HepG2 (cell line): ENCODE results near the gene SRC. TPM values are rescaled to one million over a fixed set of nuclear protein-coding genes. Genes with fewer than 3 reads are reported as not detected.

Source experiments
- ARID4A ChIP-seq: sonication (generic); formaldehyde crosslinking; IDR thresholded peaks from 2 replicates; pipeline ENCODE4 v1.5.0; 2020; ENCODE audit warnings: mild to moderate bottlenecking, missing genetic modification reagents, borderline replicate concordance
- ATRX ChIP-seq: sonication (generic); formaldehyde crosslinking; IDR thresholded peaks from 2 replicates; pipeline ENCODE4 v1.4.0; 2020; ENCODE audit warnings: missing genetic modification reagents, borderline replicate concordance
- HOXA9 ChIP-seq: sonication (generic); formaldehyde crosslinking; IDR thresholded peaks from 2 replicates; pipeline ENCODE4 v1.8.1; 2022; ENCODE audit warnings: missing genetic modification reagents, mild to moderate bottlenecking, moderate library complexity, borderline replicate concordance
- MYNN ChIP-seq: sonication (generic); formaldehyde crosslinking; IDR thresholded peaks from 2 replicates; pipeline ENCODE4 v1.4.0; 2020; ENCODE audit warnings: mild to moderate bottlenecking, low read depth, missing genetic modification reagents
- NCOA2 ChIP-seq: sonication (generic); formaldehyde crosslinking; IDR thresholded peaks from 2 replicates; pipeline ENCODE4 v1.8.0; 2022; ENCODE audit warnings: inconsistent platforms
- SP1 ChIP-seq, 2 experiments: fragments of 450-650 bp in 1 of 2; sonication (generic) in 1 of 2; formaldehyde crosslinking in 1 of 2; IDR thresholded peaks; 2 replicates each; pipeline versions ENCODE4 v1.4.0 to v1.6.1; 2016 to 2020; ENCODE audit warnings: missing genetic modification reagents in 1 of 2
- ZBTB43 ChIP-seq: sonication (generic); formaldehyde crosslinking; conservative IDR thresholded peaks from 2 replicates; pipeline ENCODE4 v1.4.0; 2020; ENCODE audit warnings: missing genetic modification reagents
- ZKSCAN1 ChIP-seq: fragments of 150-350 bp; IDR thresholded peaks from 2 replicates; pipeline ENCODE4 v1.6.1; 2014; ENCODE audit warnings: low read length
- ZMYM3 ChIP-seq: sonication (generic); formaldehyde crosslinking; IDR thresholded peaks from 2 replicates; pipeline ENCODE4 v1.5.1; 2020; ENCODE audit warnings: mild to moderate bottlenecking, missing genetic modification reagents
- ZNF275 ChIP-seq: sonication (generic); formaldehyde crosslinking; IDR thresholded peaks from 2 replicates; pipeline ENCODE4 v1.8.0; 2022; ENCODE audit warnings: missing genetic modification reagents, mild to moderate bottlenecking, inconsistent platforms, borderline replicate concordance
- ZNF292 ChIP-seq: sonication (generic); formaldehyde crosslinking; IDR thresholded peaks from 2 replicates; pipeline ENCODE4 v1.8.1; 2022; ENCODE audit warnings: mild to moderate bottlenecking, low read depth, missing genetic modification reagents, borderline replicate concordance
- ZNF704 ChIP-seq: sonication (generic); formaldehyde crosslinking; IDR thresholded peaks from 2 replicates; pipeline ENCODE4 v1.8.1; 2023; ENCODE audit warnings: mild to moderate bottlenecking, inconsistent platforms, moderate library complexity, missing genetic modification reagents, borderline replicate concordance
- ZNF782 ChIP-seq: sonication (generic); formaldehyde crosslinking; IDR thresholded peaks from 2 replicates; pipeline ENCODE4 v1.4.0; 2020; ENCODE audit warnings: missing genetic modification reagents, mild to moderate bottlenecking, borderline replicate concordance
- ZNF839 ChIP-seq: sonication (generic); formaldehyde crosslinking; IDR thresholded peaks from 2 replicates; pipeline ENCODE4 v1.4.0; 2020; ENCODE audit warnings: missing genetic modification reagents, mild to moderate bottlenecking, borderline replicate concordance
- ZNF891 ChIP-seq: sonication (generic); formaldehyde crosslinking; IDR thresholded peaks from 2 replicates; pipeline ENCODE4 v1.5.0; 2020; ENCODE audit warnings: mild to moderate bottlenecking, missing genetic modification reagents
- ZSCAN9 ChIP-seq: IDR thresholded peaks from 2 replicates; pipeline ENCODE4 v1.6.1; 2016; ENCODE audit warnings: borderline replicate concordance
- polyA plus RNA-seq, 8 experiments: library from polyadenylated mRNA; depleted of rRNA in 3 of 8; stranded (reverse) in 7 of 8; unstranded in 1 of 8; fragments of >200 nt; fragmentation: Illumina TruSeq in 4 of 8; extraction: Trizol in 4 of 8; gene quantifications; 2 replicates each; pipeline versions ENCODE4 v1.2.1 to v1.2.3, GENCODE V29; 2011 to 2016; ENCODE audit warnings: low read depth in 4 of 8, missing spikeins in 1 of 8, mixed read lengths in 1 of 8; ENCODE audit not compliant: insufficient read depth in 1 of 8
- total RNA-seq, 5 experiments: library from RNA; depleted of rRNA; stranded (reverse); fragments of >200 nt; fragmentation: Illumina TruSeq; extraction: Trizol; gene quantifications; 2 replicates each; pipeline ENCODE4 v1.2.3, GENCODE V29; 2016; ENCODE audit warnings: low read depth in 1 of 5
- TF ChIP-seq, protein P1 (sequence below): sonication (generic); formaldehyde crosslinking; IDR thresholded peaks from 2 replicates; pipeline ENCODE4 v1.9.0; 2021; ENCODE audit warnings: missing genetic modification reagents, mild to moderate bottlenecking, borderline replicate concordance
- TF ChIP-seq, protein P2 (sequence below): IDR thresholded peaks from 2 replicates; pipeline ENCODE4 v1.6.1; 2016; ENCODE audit warnings: mild to moderate bottlenecking, missing biosample characterization, missing genetic modification reagents

Gene SRC
- total and polyA plus RNA-seq, 2 of the 13 experiments (the other 11 are each of a cell fraction or from before 2014, with no cell fraction given): 54.7 to 192 TPM

DNA sequence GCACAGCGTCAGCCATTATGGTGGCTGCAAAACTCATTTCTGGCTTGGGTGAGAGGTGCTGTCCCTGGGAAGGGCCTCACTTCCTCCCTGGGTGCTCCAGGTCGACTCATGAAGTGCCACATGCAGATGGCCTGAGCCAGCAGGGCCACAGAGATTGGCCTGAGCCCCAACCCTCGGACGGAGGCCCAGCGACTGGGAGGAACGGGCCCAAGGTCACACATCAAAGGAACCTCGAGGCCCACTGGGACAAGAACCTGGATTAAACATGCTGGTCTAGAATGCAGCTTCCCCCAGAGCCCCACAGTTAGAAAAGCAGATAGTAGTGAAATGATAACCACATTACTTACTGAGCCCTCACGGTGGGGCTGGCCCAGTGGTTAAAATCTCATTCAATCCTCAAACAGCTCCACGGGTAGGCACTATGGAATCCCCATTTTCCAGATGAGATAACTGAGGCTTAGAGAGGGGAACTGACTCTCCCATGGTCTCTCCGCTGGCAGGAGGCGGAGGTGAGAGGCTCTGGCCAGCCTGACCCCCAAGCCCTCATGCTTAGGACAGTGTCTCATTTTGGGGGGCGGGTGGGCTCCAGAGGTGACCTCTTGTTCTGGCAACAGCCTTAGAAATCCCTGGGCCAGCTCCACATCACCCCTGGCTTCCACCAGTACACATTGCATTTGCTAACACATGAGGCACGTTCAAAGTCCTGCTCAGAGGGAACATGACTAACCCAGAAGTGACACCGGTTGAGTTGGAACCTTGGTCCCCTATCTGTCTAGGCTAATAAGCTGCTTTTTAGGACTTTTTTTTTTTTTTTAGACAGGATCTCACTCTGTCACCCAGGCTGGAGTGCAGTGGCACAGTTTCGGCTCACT, 53.0 kb downstream of the SRC start (continued):
- peak; percentile 54; the same call in 1 of the 2 replicates for TF ChIP-seq ARID4A (CRISPR knock-in tag)
- peak; percentile 67; the same call in 1 of the 2 replicates for TF ChIP-seq ZNF292
- TF ChIP-seq ZMYM3 (CRISPR knock-in tag): peak; percentile 100
- TF ChIP-seq ATRX: no peak
- no peak for TF ChIP-seq HOXA9 (CRISPR knock-in tag)
- TF ChIP-seq NCOA2 (CRISPR knock-in tag): peak; percentile 36; the same call in 1 of the 2 replicates
- TF ChIP-seq ZNF704: peak; percentile 93; the same call in 1 of the 2 replicates
- TF ChIP-seq ZNF891 (CRISPR knock-in tag): 0 out of 2 replicates have a peak, but pooled peaks have one; percentile 31
- TF ChIP-seq ZBTB43 (CRISPR knock-in tag): no peak; the same call in 1 of the 2 replicates
- no peak for TF ChIP-seq ZNF782 (CRISPR knock-in tag)
- TF ChIP-seq SP1 (IDR thresholded peaks at IDR 0.05): no peak
- peak; percentile 16; the same call in 1 of the 2 replicates for TF ChIP-seq SP1 (CRISPR knock-in tag; IDR thresholded peaks at IDR 0.05)
- TF ChIP-seq, protein P1, sequence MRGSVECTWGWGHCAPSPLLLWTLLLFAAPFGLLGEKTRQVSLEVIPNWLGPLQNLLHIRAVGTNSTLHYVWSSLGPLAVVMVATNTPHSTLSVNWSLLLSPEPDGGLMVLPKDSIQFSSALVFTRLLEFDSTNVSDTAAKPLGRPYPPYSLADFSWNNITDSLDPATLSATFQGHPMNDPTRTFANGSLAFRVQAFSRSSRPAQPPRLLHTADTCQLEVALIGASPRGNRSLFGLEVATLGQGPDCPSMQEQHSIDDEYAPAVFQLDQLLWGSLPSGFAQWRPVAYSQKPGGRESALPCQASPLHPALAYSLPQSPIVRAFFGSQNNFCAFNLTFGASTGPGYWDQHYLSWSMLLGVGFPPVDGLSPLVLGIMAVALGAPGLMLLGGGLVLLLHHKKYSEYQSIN: no peak
- TF ChIP-seq ZNF839: no peak
- TF ChIP-seq ZSCAN9 (CRISPR knock-in tag): no peak; the same call in 1 of the 2 replicates
- no peak for TF ChIP-seq MYNN (CRISPR knock-in tag)
- TF ChIP-seq, protein P2, sequence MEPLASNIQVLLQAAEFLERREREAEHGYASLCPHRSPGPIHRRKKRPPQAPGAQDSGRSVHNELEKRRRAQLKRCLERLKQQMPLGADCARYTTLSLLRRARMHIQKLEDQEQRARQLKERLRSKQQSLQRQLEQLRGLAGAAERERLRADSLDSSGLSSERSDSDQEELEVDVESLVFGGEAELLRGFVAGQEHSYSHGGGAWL: no peak
- TF ChIP-seq ZNF275: no peak
- peak; percentile 33 for TF ChIP-seq ZKSCAN1
